8988T (cell line): ENCODE results near the gene CASTOR2.
"Not testable (repeated sequence)": the region's sequence is repeated elsewhere in the genome, so short reads cannot be mapped to it uniquely, and the experiment has no call there.

Experiments
- DNase-seq: peaks from one replicate; pipeline ENCODE4 v3.0.0; 2011

The CASTOR2 gene

GRCh38 chr7:74964511-74965119 is at the start of gene CASTOR2:
TSS of gene CASTOR2 (plus strand) at chr7:74964705. CDS start at chr7:74964986, 281 bp downstream.
- not testable (repeated sequence) for DNase-seq

GRCh38 chr7:74922321-74922890 is 42.1 kb upstream of the CASTOR2 start:
- DNase-seq, result not testable (repeated sequence)

- DNase-seq, result not testable (repeated sequence)
These were observed 40.9 kb upstream of the CASTOR2 start for GRCh38 chr7:74923644-74924043.

- not testable (repeated sequence) for DNase-seq
These were observed 37.5 kb upstream of the CASTOR2 start for GRCh38 chr7:74926968-74927367.

- not testable (repeated sequence) for DNase-seq
These were observed 32.8 kb upstream of the CASTOR2 start for GRCh38 chr7:74931563-74932328.

- not testable (repeated sequence) for DNase-seq
These were observed 25.1 kb upstream of the CASTOR2 start for GRCh38 chr7:74939429-74939828.

- not testable (repeated sequence) for DNase-seq
These were observed 23.0 kb upstream of the CASTOR2 start for GRCh38 chr7:74941302-74942069.

GRCh38 chr7:74943923-74944322 is 20.6 kb upstream of the CASTOR2 start:
- DNase-seq, result not testable (repeated sequence)

GRCh38 chr7:74947741-74948140 is 16.8 kb upstream of the CASTOR2 start:
- DNase-seq, result not testable (repeated sequence)

- not testable (repeated sequence) for DNase-seq
These were observed 10.7 kb upstream of the CASTOR2 start for GRCh38 chr7:74953774-74954173.

- not testable (repeated sequence) for DNase-seq
These were observed 6.2 kb upstream of the CASTOR2 start for GRCh38 chr7:74958328-74958727.

GRCh38 chr7:74963704-74964510 is 598 bp upstream of the CASTOR2 start:
- not testable (repeated sequence) for DNase-seq

- DNase-seq, result not testable (repeated sequence)
These were observed 1.8 kb downstream of the CASTOR2 start for GRCh38 chr7:74966208-74966854.

GRCh38 chr7:74966909-74967308 is 2.4 kb downstream of the CASTOR2 start:
- DNase-seq, result not testable (repeated sequence)

- DNase-seq, result not testable (repeated sequence)
These were observed 6.9 kb downstream of the CASTOR2 start for GRCh38 chr7:74971431-74971830.

- DNase-seq, result not testable (repeated sequence)
These were observed 7.9 kb downstream of the CASTOR2 start for GRCh38 chr7:74972377-74972776.

GRCh38 chr7:74975959-74976358 is 11.5 kb downstream of the CASTOR2 start:
- not testable (repeated sequence) for DNase-seq

GRCh38 chr7:74977523-74977922 is 13.0 kb downstream of the CASTOR2 start:
- not testable (repeated sequence) for DNase-seq

- not testable (repeated sequence) for DNase-seq
These were observed 23.9 kb downstream of the CASTOR2 start for GRCh38 chr7:74988436-74988835.

- no peak for DNase-seq
These were observed 28.6 kb downstream of the CASTOR2 start for GRCh38 chr7:74993121-74993520.

- DNase-seq, result not testable (repeated sequence)
These were observed 30.5 kb downstream of the CASTOR2 start for GRCh38 chr7:74994869-74995543.
